Measurements from ENCODE around the gene CHRM5.

GRCh38 chr15:34054081-34054707 is 85.9 kb downstream of the CHRM5 start:
- no peak for TF ChIP-seq CTCF (optimal IDR thresholded peaks at IDR 0.05 in 1 of 3, IDR thresholded peaks at IDR 0.05 in 1 of 3, conservative IDR thresholded peaks at IDR 0.05 in 1 of 3; ENCODE audit: extremely low read depth in 1 of 3, insufficient read depth in 2 of 3, low read length in 3 of 3)
- no peak for TF ChIP-seq EZH2 (IDR thresholded peaks at IDR 0.05; ENCODE audit: low read length)
